Suppressor macrophage treated with lipopolysaccharide for 4 hours (primary cell): ENCODE measurements around the gene PPFIA3.
"Not testable (repeated sequence)": the region's sequence is repeated elsewhere in the genome, so short reads cannot be mapped to it uniquely, and the experiment has no call there.

ENCODE experiments used
- DNase-seq: peaks from one replicate; pipeline ENCODE4 v3.0.0-alpha.2; 2020

PPFIA3 gene

GRCh38 chr19:49103331-49104085 lies 15.8 kb upstream of the PPFIA3 start:
- no peak for DNase-seq

- DNase-seq: no peak
Measured at GRCh38 chr19:49104229-49104864, 15.0 kb upstream of the PPFIA3 start.

- DNase-seq: peak; percentile 47
Measured at GRCh38 chr19:49106648-49107135, 12.7 kb upstream of the PPFIA3 start.

GRCh38 chr19:49107625-49108459 lies 11.5 kb upstream of the PPFIA3 start:
- DNase-seq: no peak

- no peak for DNase-seq
Measured at GRCh38 chr19:49109051-49109450, 10.3 kb upstream of the PPFIA3 start.

GRCh38 chr19:49109569-49110233 lies 9.6 kb upstream of the PPFIA3 start:
- no peak for DNase-seq

GRCh38 chr19:49110567-49110966 lies 8.8 kb upstream of the PPFIA3 start:
- no peak for DNase-seq

GRCh38 chr19:49111218-49111998 lies 7.9 kb upstream of the PPFIA3 start:
- DNase-seq: no peak

- peak; percentile 84 for DNase-seq
Measured at GRCh38 chr19:49113762-49114629, 5.3 kb upstream of the PPFIA3 start, which contains the start of gene LIN7B. Gene LIN7B, plus strand, starts transcription at chr19:49114370. Its CDS starts 35 bp downstream, at chr19:49114405.

GRCh38 chr19:49114630-49115363 lies 4.5 kb upstream of the PPFIA3 start:
- DNase-seq: peak; percentile 35

- peak; percentile 62 for DNase-seq
Measured at GRCh38 chr19:49116544-49116943, 2.8 kb upstream of the PPFIA3 start.

GRCh38 chr19:49117677-49118564 lies 1.4 kb upstream of the PPFIA3 start:
- DNase-seq: no peak

GRCh38 chr19:49118565-49119410 lies 556 bp upstream of the PPFIA3 start, which contains the start of gene C19orf73:
Gene C19orf73, minus strand, starts transcription at chr19:49119143. Its CDS starts 121 bp downstream, at chr19:49119022.
- DNase-seq: peak; percentile 97

- DNase-seq: no peak
Measured at GRCh38 chr19:49120325-49120683, 960 bp downstream of the PPFIA3 start.

- no peak for DNase-seq
Measured at GRCh38 chr19:49120868-49121267, 1.5 kb downstream of the PPFIA3 start.

- not testable (repeated sequence) for DNase-seq
Measured at GRCh38 chr19:49121841-49122240, 2.5 kb downstream of the PPFIA3 start.

- not testable (repeated sequence) for DNase-seq
Measured at GRCh38 chr19:49123285-49123684, 3.9 kb downstream of the PPFIA3 start.
